K562 (cell line): Measurements from ENCODE around the gene C1QTNF6. TPM values are rescaled to one million over a fixed set of nuclear protein-coding genes. Genes with fewer than 3 reads are reported as not detected.

Source experiments
- ATAC-seq: fragments of 200-7000 bp; cut with Tn5 transposase; 3 replicates; pipeline ENCODE4 v1.9.1; 2020; ENCODE audit warnings: moderate library complexity
- BruUV-seq: library from RNA; stranded (reverse); fragments of 400-500 nt; replicated peaks from 2 replicates; lab custom pipeline; 2021; lab: Mats Ljungman, UMichigan
- CTCF ChIA-PET: fragments of 300-600 bp; formaldehyde crosslinking; extraction: SDS; loops from one replicate; lab custom pipeline; 2021; ENCODE audit warnings: low intra/inter-chr PET ratio; lab: Yijun Ruan, JAX
- POLR2A ChIA-PET: fragments of 300-600, 350-650 bp; sonication (Branson Sonifier 250); formaldehyde crosslinking; extraction: SDS; loops from one replicate; lab custom pipeline; 2021; ENCODE audit warnings: antibody characterized with exemption, inconsistent platforms; lab: Yijun Ruan, JAX
- DNase-seq, 4 experiments: peaks; one replicate each; pipeline versions ENCODE4 v3.0.0 to v3.0.0-alpha.2; 2011 to 2018; ENCODE audit warnings: low spot score in 3 of 4, mixed read lengths in 3 of 4; ENCODE audit errors: extremely low read depth in 1 of 4
- FAIRE-seq: peaks from 2 replicates; lab custom pipeline; 2011; peaks lifted over from hg19 to GRCh38; lab: Jason Lieb, UNC
- H2AFZ ChIP-seq: 2 replicates; pipeline ENCODE4 v1.6.0; 2011; ENCODE audit warnings: low read depth, low read length, control low read depth, inconsistent platforms
- H3K27ac ChIP-seq: fragments of 200-600 bp; 3 replicates; pipeline ENCODE4 v1.8.0; 2011; ENCODE audit warnings: low read depth, mild to moderate bottlenecking, control low read depth, inconsistent platforms, low read length, moderate library complexity, mixed read lengths; ENCODE audit errors: extremely low read depth
- H3K27me3 ChIP-seq, 2 experiments: fragments of 300-600 bp in 1 of 2; 2 replicates in 1 of 2; 3 replicates in 1 of 2; pipeline versions ENCODE4 v1.6.0 to v1.8.0; 2011; ENCODE audit warnings: inconsistent platforms in 2 of 2, low read length in 2 of 2, mild to moderate bottlenecking in 1 of 2, mixed read lengths in 1 of 2, moderate library complexity in 1 of 2; ENCODE audit not compliant: control insufficient read depth in 2 of 2, insufficient read depth in 2 of 2
- H3K36me3 ChIP-seq: fragments of 300-600 bp; 3 replicates; pipeline ENCODE4 v1.8.0; 2011; ENCODE audit warnings: mild to moderate bottlenecking, low read length, inconsistent platforms; ENCODE audit not compliant: control insufficient read depth, insufficient read depth
- H3K4me1 ChIP-seq, 2 experiments: fragments of 200-600 bp in 1 of 2; replicated peaks in 1 of 2; 2 replicates in 1 of 2; 3 replicates in 1 of 2; pipeline versions ENCODE4 v1.5.1 to v1.8.0; 2011; ENCODE audit warnings: inconsistent platforms in 2 of 2, low read length in 2 of 2, mild to moderate bottlenecking in 1 of 2, mixed read lengths in 1 of 2, moderate library complexity in 1 of 2; ENCODE audit not compliant: control insufficient read depth in 2 of 2, insufficient read depth in 2 of 2
- H3K4me2 ChIP-seq: 2 replicates; pipeline ENCODE4 v1.6.1; 2011; ENCODE audit warnings: low read length, control low read depth, inconsistent platforms, mixed read lengths; ENCODE audit not compliant: insufficient read depth
- H3K4me3 ChIP-seq: fragments of 200-600 bp; sonication (generic), shearing (Covaris generic); 2 replicates; pipeline ENCODE4 v1.5.1; 2016; ENCODE audit warnings: control low read depth, inconsistent platforms
- H3K79me2 ChIP-seq: fragments of 200-600 bp; 3 replicates; pipeline ENCODE4 v1.8.0; 2011; ENCODE audit warnings: low read length, inconsistent platforms; ENCODE audit not compliant: control insufficient read depth, insufficient read depth
- H3K9ac ChIP-seq, 2 experiments: 2 replicates each; pipeline versions ENCODE4 v1.6.0 to v1.6.1; 2011; ENCODE audit warnings: low read depth in 2 of 2, low read length in 2 of 2, control low read depth in 1 of 2, inconsistent platforms in 1 of 2, mild to moderate bottlenecking in 1 of 2, mixed read lengths in 1 of 2; ENCODE audit not compliant: insufficient read depth in 1 of 2
- H3K9me1 ChIP-seq: one replicate; pipeline ENCODE4 v1.6.0; 2011; ENCODE audit warnings: inconsistent platforms, mild to moderate bottlenecking, low read length, moderate library complexity; ENCODE audit not compliant: control insufficient read depth, insufficient read depth
- H3K9me3 ChIP-seq: replicated peaks from 2 replicates; pipeline ENCODE4 v1.5.1; 2011; ENCODE audit warnings: low read depth, low read length, inconsistent platforms; ENCODE audit not compliant: control insufficient read depth, insufficient read depth
- H4K20me1 ChIP-seq: replicated peaks from 2 replicates; pipeline ENCODE4 v1.6.1; 2011; ENCODE audit warnings: low read length, inconsistent platforms, mixed read lengths; ENCODE audit not compliant: control insufficient read depth, insufficient read depth
- CREM ChIP-seq: IDR thresholded peaks from 2 replicates; pipeline ENCODE4 v1.6.1; 2014; ENCODE audit warnings: antibody characterized with exemption, low read depth
- MAZ ChIP-seq, 2 experiments: fragments of 450-650 bp in 1 of 2; sonication (generic) in 1 of 2; formaldehyde crosslinking; IDR thresholded peaks in 1 of 2; conservative IDR thresholded peaks in 1 of 2; 2 replicates each; pipeline versions ENCODE4 v1.4.0 to v1.5.0; 2020; ENCODE audit warnings: mild to moderate bottlenecking in 1 of 2, missing genetic modification reagents in 1 of 2
- SLC30A9 ChIP-seq: fragments of 250-450 bp; sonication (Bioruptor Pico); IDR thresholded peaks from 2 replicates; pipeline ENCODE4 v1.8.0; 2022; ENCODE audit warnings: mild to moderate bottlenecking, moderate library complexity
- ZNF3 ChIP-seq: fragments of 250-450 bp; sonication (Bioruptor Pico); IDR thresholded peaks from 2 replicates; pipeline ENCODE4 v1.5.0; 2021; ENCODE audit warnings: mild to moderate bottlenecking, moderate library complexity
- whole genome bisulfite sequencing: fragments of 100-300 bp; shearing (Covaris generic); methylation state at CpG from one replicate; pipeline ENCODE4 v1.1.6; 2016; ENCODE audit warnings: low coverage, mixed read lengths; ENCODE audit not compliant: insufficient coverage; ENCODE audit errors: missing lambda C conversion rate; 5-methylcytosine and 5-hydroxymethylcytosine counted together
- in situ Hi-C: fragments of 300-500 bp; cut with MboI; formaldehyde crosslinking; loops from 4 replicates; pipeline ENCODE4 v1.15.0; 2018; ENCODE audit warnings: inconsistent platforms, mixed read lengths
- intact Hi-C: fragments of 100-400 bp; cut with micrococcal nuclease; formaldehyde crosslinking; loops from 2 replicates; pipeline ENCODE4 v1.14.2; 2022
- polyA plus RNA-seq, 8 experiments: library from polyadenylated mRNA; depleted of rRNA in 4 of 8; stranded (reverse) in 5 of 8; unstranded in 3 of 8; fragments of >200 nt; fragmentation: Nextera tagmentation in 2 of 8; fragmentation: Illumina TruSeq in 1 of 8; extraction: Ambion mirVana in 2 of 8; extraction: Trizol in 1 of 8; gene quantifications; 2 replicates each; pipeline versions ENCODE4 v1.2.1 to v1.2.3, GENCODE V29; 2011 to 2014; ENCODE audit warnings: inconsistent platforms in 1 of 8, missing spikeins in 1 of 8
- total RNA-seq, 7 experiments: library from RNA; depleted of rRNA in 6 of 7; stranded (reverse); fragments of >200 nt in 6 of 7; fragmentation: Illumina TruSeq in 2 of 7; extraction: Trizol in 2 of 7; gene quantifications; 2 replicates each; pipeline versions ENCODE4 v1.2.1 to v1.2.3, GENCODE V29; 2011 to 2021; ENCODE audit warnings: low replicate concordance in 1 of 7
- TF ChIP-seq, protein P1 (sequence below): sonication (generic); formaldehyde crosslinking; IDR thresholded peaks from 2 replicates; pipeline ENCODE4 v1.8.0; 2023; ENCODE audit warnings: missing genetic modification reagents, mild to moderate bottlenecking, borderline replicate concordance
- TF ChIP-seq, protein P2 (sequence below), 2 experiments: fragments of 450-650 bp in 1 of 2; sonication (generic) in 1 of 2; formaldehyde crosslinking; conservative IDR thresholded peaks; 2 replicates each; pipeline versions ENCODE4 v1.4.0 to v1.8.1; 2020 to 2022; ENCODE audit warnings: mild to moderate bottlenecking in 1 of 2, missing genetic modification reagents in 1 of 2

Gene C1QTNF6
- total and polyA plus RNA-seq, 9 of the 15 experiments (the other 6 are each of a cell fraction or from before 2014, with no cell fraction given): 0.18 to 0.92 (median 0.55) TPM

DNA sequence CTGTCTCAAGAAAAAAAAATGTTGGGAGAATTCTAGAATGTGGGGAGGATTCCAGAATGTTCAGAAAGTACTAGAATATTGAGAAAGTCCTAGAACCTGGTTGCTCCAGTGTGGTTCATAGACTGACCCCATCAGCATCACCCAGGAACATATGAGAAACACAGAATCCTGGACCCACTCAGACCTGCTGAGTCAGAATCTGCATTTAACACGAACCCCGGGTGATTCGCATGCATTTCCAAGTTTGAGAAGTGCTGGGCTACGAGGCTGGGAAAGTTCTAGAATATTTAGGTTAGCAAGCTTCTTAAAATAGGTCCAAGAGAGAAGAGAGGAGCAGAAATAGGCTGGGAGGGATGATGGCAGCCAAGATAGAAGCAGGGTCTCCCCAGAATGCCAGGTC is 6.4 kb downstream of the C1QTNF6 start:
- no peak for FAIRE-seq
- TF ChIP-seq MAZ (CRISPR knock-in tag; conservative IDR thresholded peaks at IDR 0.05 in 1 of 2, IDR thresholded peaks at IDR 0.05 in 1 of 2): no peak
- TF ChIP-seq ZNF3: no peak
- TF ChIP-seq, protein P1, sequence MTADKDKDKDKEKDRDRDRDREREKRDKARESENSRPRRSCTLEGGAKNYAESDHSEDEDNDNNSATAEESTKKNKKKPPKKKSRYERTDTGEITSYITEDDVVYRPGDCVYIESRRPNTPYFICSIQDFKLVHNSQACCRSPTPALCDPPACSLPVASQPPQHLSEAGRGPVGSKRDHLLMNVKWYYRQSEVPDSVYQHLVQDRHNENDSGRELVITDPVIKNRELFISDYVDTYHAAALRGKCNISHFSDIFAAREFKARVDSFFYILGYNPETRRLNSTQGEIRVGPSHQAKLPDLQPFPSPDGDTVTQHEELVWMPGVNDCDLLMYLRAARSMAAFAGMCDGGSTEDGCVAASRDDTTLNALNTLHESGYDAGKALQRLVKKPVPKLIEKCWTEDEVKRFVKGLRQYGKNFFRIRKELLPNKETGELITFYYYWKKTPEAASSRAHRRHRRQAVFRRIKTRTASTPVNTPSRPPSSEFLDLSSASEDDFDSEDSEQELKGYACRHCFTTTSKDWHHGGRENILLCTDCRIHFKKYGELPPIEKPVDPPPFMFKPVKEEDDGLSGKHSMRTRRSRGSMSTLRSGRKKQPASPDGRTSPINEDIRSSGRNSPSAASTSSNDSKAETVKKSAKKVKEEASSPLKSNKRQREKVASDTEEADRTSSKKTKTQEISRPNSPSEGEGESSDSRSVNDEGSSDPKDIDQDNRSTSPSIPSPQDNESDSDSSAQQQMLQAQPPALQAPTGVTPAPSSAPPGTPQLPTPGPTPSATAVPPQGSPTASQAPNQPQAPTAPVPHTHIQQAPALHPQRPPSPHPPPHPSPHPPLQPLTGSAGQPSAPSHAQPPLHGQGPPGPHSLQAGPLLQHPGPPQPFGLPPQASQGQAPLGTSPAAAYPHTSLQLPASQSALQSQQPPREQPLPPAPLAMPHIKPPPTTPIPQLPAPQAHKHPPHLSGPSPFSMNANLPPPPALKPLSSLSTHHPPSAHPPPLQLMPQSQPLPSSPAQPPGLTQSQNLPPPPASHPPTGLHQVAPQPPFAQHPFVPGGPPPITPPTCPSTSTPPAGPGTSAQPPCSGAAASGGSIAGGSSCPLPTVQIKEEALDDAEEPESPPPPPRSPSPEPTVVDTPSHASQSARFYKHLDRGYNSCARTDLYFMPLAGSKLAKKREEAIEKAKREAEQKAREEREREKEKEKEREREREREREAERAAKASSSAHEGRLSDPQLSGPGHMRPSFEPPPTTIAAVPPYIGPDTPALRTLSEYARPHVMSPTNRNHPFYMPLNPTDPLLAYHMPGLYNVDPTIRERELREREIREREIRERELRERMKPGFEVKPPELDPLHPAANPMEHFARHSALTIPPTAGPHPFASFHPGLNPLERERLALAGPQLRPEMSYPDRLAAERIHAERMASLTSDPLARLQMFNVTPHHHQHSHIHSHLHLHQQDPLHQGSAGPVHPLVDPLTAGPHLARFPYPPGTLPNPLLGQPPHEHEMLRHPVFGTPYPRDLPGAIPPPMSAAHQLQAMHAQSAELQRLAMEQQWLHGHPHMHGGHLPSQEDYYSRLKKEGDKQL: no peak
- TF ChIP-seq CREM: no peak
- TF ChIP-seq, protein P2, sequence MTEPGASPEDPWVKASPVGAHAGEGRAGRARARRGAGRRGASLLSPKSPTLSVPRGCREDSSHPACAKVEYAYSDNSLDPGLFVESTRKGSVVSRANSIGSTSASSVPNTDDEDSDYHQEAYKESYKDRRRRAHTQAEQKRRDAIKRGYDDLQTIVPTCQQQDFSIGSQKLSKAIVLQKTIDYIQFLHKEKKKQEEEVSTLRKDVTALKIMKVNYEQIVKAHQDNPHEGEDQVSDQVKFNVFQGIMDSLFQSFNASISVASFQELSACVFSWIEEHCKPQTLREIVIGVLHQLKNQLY (CRISPR knock-in tag; conservative IDR thresholded peaks at IDR 0.05): no peak
- no peak for TF ChIP-seq SLC30A9 (CRISPR knock-in tag)
- Histone ChIP-seq H3K27me3 (peaks cover 3 to 49% of the 10 kb centered on the region in 2 experiments; a peak in 4 of 5 replicates), H3K9me3 (no peaks in the 10 kb centered on the region), H3K36me3 (no peaks in the 10 kb centered on the region), H3K9ac (no peak overlapping the region), H3K79me2 (no peaks in the 10 kb centered on the region), H3K9me1 (no peaks in the 10 kb centered on the region), H3K27ac (no peak overlapping the region), H4K20me1 (0 out of 2 replicates have a peak, but pooled peaks cover 3% of the 10 kb centered on the region), H3K4me3 (no peak overlapping the region), H2AFZ (no peak overlapping the region), H3K4me1 (peaks cover 0 to 25% of the 10 kb centered on the region in 2 experiments; a peak in 3 of 5 replicates), H3K4me2 (no peak overlapping the region)
- no TSS peak for BruUV-seq
- POLR2A ChIA-PET: no interaction called here
- WGBS: 3% methylated on average over 4 of the region's 4 CpGs
- no peak for ATAC-seq
- CTCF ChIA-PET: interaction anchor here (1.3 kb wide), 1 partner anchor 18 kb away, joined by 3 read pairs; no protein-coding TSS in a partner anchor
- DNase-seq: no peak
- intact Hi-C loops: no loop called here
- in situ Hi-C loops: no loop called here
